Activated B cell treated with CpG ODN at 0.5 μM for 24 hours (primary cell): Measurements from ENCODE around the gene SFMBT1. TPM values are rescaled to one million over a fixed set of nuclear protein-coding genes. Genes with fewer than 3 reads are reported as not detected.

ENCODE experiments used
- ATAC-seq: fragments of 200-7000 bp; cut with Tn5 transposase; one replicate; pipeline ENCODE4 v1.10.0; 2021; ENCODE audit warnings: low read depth, mild to moderate bottlenecking, moderate library complexity
- CTCF ChIA-PET: fragments of 350-600 bp; sonication (Branson Sonifier 250); formaldehyde crosslinking; loops from one replicate; lab custom pipeline; 2021; ENCODE audit warnings: antibody characterized with exemption; lab: Charles Lee
- POLR2A ChIA-PET: fragments of 350-600 bp; sonication (Branson Sonifier 250); formaldehyde crosslinking; loops from one replicate; lab custom pipeline; 2021; ENCODE audit warnings: antibody characterized with exemption; lab: Charles Lee
- DNase-seq: peaks from one replicate; pipeline ENCODE4 v3.0.0; 2022
- H3K27ac Mint-ChIP-seq: one replicate; pipeline ENCODE4 v1.8.0; 2020; ENCODE audit warnings: mixed read lengths
- H3K27me3 Mint-ChIP-seq: one replicate; pipeline ENCODE4 v1.8.0; 2021; ENCODE audit warnings: mixed read lengths
- H3K36me3 Mint-ChIP-seq: one replicate; pipeline ENCODE4 v1.8.0; 2021; ENCODE audit warnings: low read depth, mixed read lengths
- H3K4me1 Mint-ChIP-seq: one replicate; pipeline ENCODE4 v1.8.0; 2021; ENCODE audit warnings: mixed read lengths
- H3K4me3 Mint-ChIP-seq: one replicate; pipeline ENCODE4 v1.8.0; 2020; ENCODE audit warnings: mild to moderate bottlenecking, mixed read lengths
- H3K9me3 Mint-ChIP-seq: one replicate; pipeline ENCODE4 v1.8.0; 2020; ENCODE audit warnings: mixed read lengths
- intact Hi-C: fragments of 100-400 bp; cut with micrococcal nuclease; formaldehyde crosslinking; loops from one replicate; pipeline ENCODE4 v1.15.1; 2024
- total RNA-seq: library from RNA; stranded (reverse); gene quantifications from 2 replicates; pipeline ENCODE4 v1.2.3, GENCODE V29; 2022
- TF ChIP-seq, protein P1 (sequence below): fragments of 200-600 bp; IDR thresholded peaks from one replicate; pipeline ENCODE4 v1.8.0; 2022; ENCODE audit warnings: antibody characterized with exemption, mild to moderate bottlenecking

The SFMBT1 gene
- total RNA-seq, 1 donor from 2014 or later, result 31.6 TPM

DNA sequence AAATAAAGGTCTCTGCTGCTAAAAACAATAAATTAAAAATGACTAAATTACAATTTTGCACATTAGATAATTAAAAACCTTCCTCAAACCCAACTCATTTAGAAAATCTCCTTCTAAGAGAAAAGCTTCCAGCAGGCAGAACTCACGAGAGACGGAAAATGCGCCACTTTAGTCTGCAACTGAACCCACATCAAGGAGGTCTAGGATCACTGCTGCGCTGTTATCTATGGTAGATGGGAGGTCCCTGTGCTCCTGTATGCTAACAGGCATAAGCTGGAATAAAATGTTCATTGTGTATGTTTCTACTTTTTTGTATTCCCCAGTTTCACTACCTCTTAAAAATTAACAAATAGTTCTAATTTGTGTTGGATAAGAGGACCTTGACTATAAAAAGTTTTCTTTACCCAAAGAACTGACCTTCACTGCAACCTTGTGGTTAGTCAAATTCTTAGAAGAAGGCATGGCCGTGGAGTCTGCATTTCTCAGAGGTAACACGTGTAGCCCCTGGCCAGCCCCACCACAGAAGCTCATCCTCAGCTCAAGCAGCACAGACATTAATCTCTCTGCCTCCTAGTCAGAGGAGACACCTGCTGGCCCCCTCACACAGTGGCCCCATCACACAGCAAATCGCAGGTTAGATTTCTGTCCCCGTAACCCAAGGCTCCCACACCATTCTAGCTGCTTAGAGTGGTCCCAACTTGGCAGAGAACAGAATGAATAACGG, 170.8 kb downstream of the SFMBT1 start:
- no peak for DNase-seq
- Mint-ChIP-seq H3K4me3 (no peak overlapping the region), H3K36me3 (peaks cover 9% of the 10 kb centered on the region), H3K27me3 (no peaks in the 10 kb centered on the region), H3K9me3 (no peaks in the 10 kb centered on the region), H3K27ac (no peak overlapping the region), H3K4me1 (peaks cover 8% of the 10 kb centered on the region)
- ChIA-PET POLR2A (no interaction called here), CTCF (no interaction called here)
- TF ChIP-seq, protein P1, sequence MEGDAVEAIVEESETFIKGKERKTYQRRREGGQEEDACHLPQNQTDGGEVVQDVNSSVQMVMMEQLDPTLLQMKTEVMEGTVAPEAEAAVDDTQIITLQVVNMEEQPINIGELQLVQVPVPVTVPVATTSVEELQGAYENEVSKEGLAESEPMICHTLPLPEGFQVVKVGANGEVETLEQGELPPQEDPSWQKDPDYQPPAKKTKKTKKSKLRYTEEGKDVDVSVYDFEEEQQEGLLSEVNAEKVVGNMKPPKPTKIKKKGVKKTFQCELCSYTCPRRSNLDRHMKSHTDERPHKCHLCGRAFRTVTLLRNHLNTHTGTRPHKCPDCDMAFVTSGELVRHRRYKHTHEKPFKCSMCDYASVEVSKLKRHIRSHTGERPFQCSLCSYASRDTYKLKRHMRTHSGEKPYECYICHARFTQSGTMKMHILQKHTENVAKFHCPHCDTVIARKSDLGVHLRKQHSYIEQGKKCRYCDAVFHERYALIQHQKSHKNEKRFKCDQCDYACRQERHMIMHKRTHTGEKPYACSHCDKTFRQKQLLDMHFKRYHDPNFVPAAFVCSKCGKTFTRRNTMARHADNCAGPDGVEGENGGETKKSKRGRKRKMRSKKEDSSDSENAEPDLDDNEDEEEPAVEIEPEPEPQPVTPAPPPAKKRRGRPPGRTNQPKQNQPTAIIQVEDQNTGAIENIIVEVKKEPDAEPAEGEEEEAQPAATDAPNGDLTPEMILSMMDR, result no peak
- ATAC-seq, result no peak
- intact Hi-C loops, result no loop called here

DNA sequence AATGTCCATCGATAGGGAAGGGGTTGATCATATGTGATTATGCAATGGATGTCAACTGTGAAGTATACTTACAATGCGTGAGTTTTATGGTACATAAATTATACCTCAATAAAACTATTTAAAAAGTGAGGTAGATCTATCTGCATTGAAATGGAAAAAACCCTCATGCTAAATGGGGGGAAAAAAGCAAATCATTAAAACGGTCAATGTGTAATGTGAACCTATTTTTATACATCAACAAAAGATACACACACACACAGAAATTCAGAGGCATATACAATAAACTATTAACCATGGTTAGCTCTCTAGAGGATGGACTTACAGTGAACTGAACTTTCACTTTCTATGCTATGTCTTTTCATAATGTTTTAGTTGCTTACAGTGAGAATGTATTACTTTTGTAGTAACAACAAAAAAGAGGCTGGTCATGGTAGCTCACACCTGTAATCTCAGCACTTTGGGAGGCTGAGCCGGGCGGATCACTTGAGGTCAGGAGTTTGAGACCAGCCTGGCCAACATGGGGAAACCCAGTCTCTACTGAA, 171.6 kb downstream of the SFMBT1 start:
- no peak overlapping the region for H3K27ac Mint-ChIP-seq
- peaks cover 8% of the 10 kb centered on the region for H3K4me1 Mint-ChIP-seq
- peaks cover 7% of the 10 kb centered on the region for H3K36me3 Mint-ChIP-seq
- no peak overlapping the region for H3K4me3 Mint-ChIP-seq
- POLR2A ChIA-PET, result no interaction called here
- H3K27me3 Mint-ChIP-seq, result no peaks in the 10 kb centered on the region
- TF ChIP-seq, protein P1, result no peak
- DNase-seq (no peak), ATAC-seq (no peak)
- intact Hi-C loops, result no loop called here
- no peaks in the 10 kb centered on the region for H3K9me3 Mint-ChIP-seq
- CTCF ChIA-PET, result no interaction called here

DNA sequence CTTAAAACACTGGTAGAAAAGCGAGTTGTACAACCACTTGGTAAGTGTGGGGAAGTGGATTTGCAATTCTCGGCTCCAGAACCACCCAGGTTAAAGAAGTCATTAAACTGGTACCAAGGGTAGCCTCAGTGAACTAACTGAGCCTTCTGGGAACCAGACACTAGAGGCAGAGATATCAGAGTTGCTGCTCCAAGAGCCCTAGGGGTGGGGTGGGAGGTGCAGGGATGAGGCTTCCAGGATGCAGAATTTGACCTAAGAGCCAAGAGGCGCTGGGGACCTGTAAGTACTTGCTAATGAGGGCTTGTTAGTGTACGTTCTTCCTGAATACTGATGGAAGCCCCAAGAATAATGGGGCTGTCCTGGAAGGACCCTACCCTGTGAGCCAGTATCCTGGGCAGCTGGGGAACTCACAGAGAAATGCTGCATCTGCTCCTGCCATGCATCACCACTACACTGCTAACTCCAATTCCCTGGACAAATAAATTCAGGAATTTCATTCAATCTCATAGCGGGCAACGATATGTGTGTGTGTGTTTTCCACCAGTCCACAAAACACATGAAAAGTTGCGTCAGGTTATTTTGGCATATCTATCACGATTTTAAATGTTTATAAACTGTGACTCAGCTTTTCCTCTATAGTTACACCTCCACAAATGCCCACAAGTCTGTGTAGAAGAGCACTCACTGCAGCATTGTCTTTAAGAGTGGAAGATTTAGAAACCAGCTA, 172.3 kb downstream of the SFMBT1 start:
- H3K27me3 Mint-ChIP-seq, result no peaks in the 10 kb centered on the region
- intact Hi-C loops, result no loop called here
- ATAC-seq, result no peak
- H3K9me3 Mint-ChIP-seq, result no peaks in the 10 kb centered on the region
- TF ChIP-seq, protein P1, result no peak
- peaks cover 8% of the 10 kb centered on the region for H3K4me1 Mint-ChIP-seq
- ChIA-PET CTCF (no interaction called here), POLR2A (no interaction called here)
- H3K27ac Mint-ChIP-seq, result no peak overlapping the region
- no peak overlapping the region for H3K4me3 Mint-ChIP-seq
- DNase-seq, result no peak
- peaks cover 2% of the 10 kb centered on the region for H3K36me3 Mint-ChIP-seq

DNA sequence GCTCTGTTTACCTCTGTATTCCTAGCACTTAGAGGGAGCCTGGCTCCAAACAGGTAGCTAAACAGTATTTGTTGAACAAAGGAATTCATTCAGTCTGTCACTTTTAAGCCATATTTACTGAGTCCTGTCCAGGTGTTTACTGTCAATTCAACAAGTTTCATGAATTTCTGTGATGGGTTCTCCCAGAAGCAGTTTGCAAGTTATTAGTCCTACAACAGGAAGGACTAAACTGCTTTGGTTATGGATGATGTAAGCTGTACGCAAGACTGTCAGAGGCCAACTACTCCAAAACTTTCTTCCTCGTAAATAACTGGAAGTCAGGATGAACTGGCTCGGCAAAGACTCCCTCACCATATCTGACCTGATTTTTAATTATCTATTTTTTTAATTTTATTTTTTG, 173.6 kb downstream of the SFMBT1 start:
- no peak for DNase-seq
- H3K36me3 Mint-ChIP-seq, result peaks cover 6% of the 10 kb centered on the region
- H3K4me3 Mint-ChIP-seq, result no peak overlapping the region
- peaks cover 8% of the 10 kb centered on the region for H3K4me1 Mint-ChIP-seq
- ChIA-PET POLR2A (no interaction called here), CTCF (interaction anchor here (0.7 kb wide), 1 partner anchor 8 kb away, joined by 3 read pairs; no protein-coding TSS in a partner anchor)
- H3K27ac Mint-ChIP-seq, result no peak overlapping the region
- TF ChIP-seq, protein P1, result no peak
- H3K27me3 Mint-ChIP-seq, result no peaks in the 10 kb centered on the region
- intact Hi-C loops, result no loop called here
- H3K9me3 Mint-ChIP-seq, result no peaks in the 10 kb centered on the region
- ATAC-seq, result no peak

DNA sequence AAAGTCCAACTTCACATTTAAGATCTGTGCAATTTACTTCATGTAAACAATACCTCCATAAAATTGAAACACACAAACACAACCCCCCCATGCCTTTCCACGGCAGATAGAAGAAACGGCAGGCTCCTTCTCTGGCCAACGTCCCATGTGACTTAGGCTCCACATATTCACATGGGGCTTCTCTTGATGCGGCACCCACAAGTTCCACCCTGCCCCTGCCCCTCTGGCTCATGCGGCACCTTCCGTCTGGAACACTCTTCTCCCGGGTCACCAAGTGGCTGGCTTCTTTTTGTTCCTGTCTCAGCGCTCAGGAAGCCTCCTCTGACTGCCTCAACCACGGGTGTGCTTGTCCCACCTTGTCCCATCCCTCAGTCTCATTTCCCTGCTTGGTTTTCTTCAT, 174.1 kb downstream of the SFMBT1 start:
- Mint-ChIP-seq H3K4me1 (peaks cover 8% of the 10 kb centered on the region), H3K36me3 (peaks cover 6% of the 10 kb centered on the region), H3K27me3 (no peaks in the 10 kb centered on the region), H3K9me3 (no peaks in the 10 kb centered on the region), H3K4me3 (no peak overlapping the region), H3K27ac (no peak overlapping the region)
- ATAC-seq, result no peak
- ChIA-PET POLR2A (no interaction called here), CTCF (interaction anchor here (0.7 kb wide), 1 partner anchor 9 kb away, joined by 3 read pairs; no protein-coding TSS in a partner anchor)
- intact Hi-C loops, result no loop called here
- DNase-seq, result no peak
- TF ChIP-seq, protein P1, result no peak
